Measurements from ENCODE around the gene MRPL38. TPM values are rescaled to one million over a fixed set of nuclear protein-coding genes. Genes with fewer than 3 reads are reported as not detected.

The MRPL38 gene
- total RNA-seq, 2 donors from 2014 or later = 47.7 to 77.8 TPM

GRCh38 chr17:75900691-75901533 is 3.8 kb downstream of the MRPL38 start:
- DNase-seq = no peak
- Histone ChIP-seq H3K27ac (no peak overlapping the region), H3K9me3 (no peaks in the 10 kb centered on the region), H3K4me1 (peaks cover 27% of the 10 kb centered on the region), H3K4me3 (no peak overlapping the region), H3K36me3 (replicated peaks in 1 of 2; ENCODE audit: insufficient read depth in 1 of 2, low read depth in 2 of 2) (peaks cover 8 to 18% of the 10 kb centered on the region in 2 donors), H3K27me3 (no peaks in the 10 kb centered on the region)
- intact Hi-C loops (cut with DNase I) = no loop called here
- 77 to 88% methylated on average over 6 to 13 of the region's 13 CpGs for WGBS, 2 donors
- TF ChIP-seq CTCF (IDR thresholded peaks at IDR 0.05) (no peak), POLR2A (IDR thresholded peaks at IDR 0.05) (no peak)
- no peak for ATAC-seq

GRCh38 chr17:75899767-75900468 is 4.8 kb downstream of the MRPL38 start:
- Histone ChIP-seq H3K9me3 (no peaks in the 10 kb centered on the region), H3K4me1 (peaks cover 33% of the 10 kb centered on the region), H3K27ac (no peak overlapping the region), H3K4me3 (no peak overlapping the region), H3K27me3 (no peaks in the 10 kb centered on the region), H3K36me3 (replicated peaks in 1 of 2; ENCODE audit: insufficient read depth in 1 of 2, low read depth in 2 of 2) (peaks cover 8 to 18% of the 10 kb centered on the region in 2 donors)
- TF ChIP-seq POLR2A (IDR thresholded peaks at IDR 0.05) (no peak), CTCF (IDR thresholded peaks at IDR 0.05) (no peak)
- WGBS, 2 donors = 93 to 94% methylated on average over 11 to 23 of the region's 23 CpGs
- no peak for ATAC-seq
- no peak for DNase-seq
- intact Hi-C loops (cut with DNase I) = no loop called here

- H3K4me1 ChIP-seq = peaks cover 39% of the 10 kb centered on the region
- no peak for DNase-seq
- H3K4me3 ChIP-seq = no peak overlapping the region
- 83 to 88% methylated on average over 11 to 13 of the region's 13 CpGs for WGBS, 2 donors
- ATAC-seq = no peak
- H3K36me3 ChIP-seq (replicated peaks in 1 of 2; ENCODE audit: insufficient read depth in 1 of 2, low read depth in 2 of 2) = peaks cover 8 to 18% of the 10 kb centered on the region in 2 donors
- no peak overlapping the region for H3K27ac ChIP-seq
- no peaks in the 10 kb centered on the region for H3K27me3 ChIP-seq
- H3K9me3 ChIP-seq = no peaks in the 10 kb centered on the region
- intact Hi-C loops (cut with DNase I) = no loop called here
- TF ChIP-seq CTCF (IDR thresholded peaks at IDR 0.05) (no peak), POLR2A (IDR thresholded peaks at IDR 0.05) (no peak)
These were observed 5.3 kb downstream of the MRPL38 start for GRCh38 chr17:75899353-75899752.

GRCh38 chr17:75898791-75899190 is 5.9 kb downstream of the MRPL38 start:
- TF ChIP-seq CTCF (IDR thresholded peaks at IDR 0.05) (no peak), POLR2A (IDR thresholded peaks at IDR 0.05) (no peak)
- DNase-seq (no peak), ATAC-seq (no peak)
- intact Hi-C loops (cut with DNase I) = no loop called here
- Histone ChIP-seq H3K27me3 (no peaks in the 10 kb centered on the region), H3K4me1 (peaks cover 38% of the 10 kb centered on the region), H3K4me3 (no peak overlapping the region), H3K27ac (no peak overlapping the region), H3K9me3 (no peaks in the 10 kb centered on the region), H3K36me3 (replicated peaks in 1 of 2; ENCODE audit: insufficient read depth in 1 of 2, low read depth in 2 of 2) (peaks cover 8 to 18% of the 10 kb centered on the region in 2 donors)
- 95% methylated on average over 4 to 16 of the region's 16 CpGs for WGBS, 2 donors
